B cell (primary cell): Measurements from ENCODE around the gene SDSL. TPM values are rescaled to one million over a fixed set of nuclear protein-coding genes. Genes with fewer than 3 reads are reported as not detected.

Experiments
- ATAC-seq: fragments of 200-7000 bp; cut with Tn5 transposase; one replicate; pipeline ENCODE4 v1.10.0; 2021; ENCODE audit warnings: low read depth, mild to moderate bottlenecking, moderate number of reproducible peaks, moderate library complexity
- CTCF ChIA-PET: fragments of 350-600 bp; sonication (Branson Sonifier 250); formaldehyde crosslinking; loops from one replicate; lab custom pipeline; 2021; ENCODE audit warnings: antibody characterized with exemption, inconsistent platforms; lab: Charles Lee
- POLR2A ChIA-PET: fragments of 350-600 bp; sonication (Branson Sonifier 250); formaldehyde crosslinking; loops from one replicate; lab custom pipeline; 2021; ENCODE audit warnings: antibody characterized with exemption; lab: Charles Lee
- DNase-seq: peaks from one replicate; pipeline ENCODE4 v3.0.0; 2013
- H2AFZ ChIP-seq: 2 replicates; pipeline ENCODE4 v1.6.1; 2012; ENCODE audit warnings: mild to moderate bottlenecking, low read depth, low read length; ENCODE audit not compliant: insufficient read depth, poor library complexity, severe bottlenecking
- H3K27ac ChIP-seq, 2 donors: 1 replicate in 1 of 2; 2 replicates in 1 of 2; pipeline ENCODE4 v1.5.1; 2012 to 2013; ENCODE audit warnings: low read length in 2 of 2, mild to moderate bottlenecking in 2 of 2, moderate library complexity in 1 of 2
- H3K27me3 ChIP-seq, 4 experiments: fragments of 200-600 bp in 1 of 4; sonication (generic) in 1 of 4; replicated peaks in 1 of 4; 1 replicate in 2 of 4; 2 replicates in 2 of 4; pipeline versions ENCODE4 v1.6.1 to v1.7.0; 2013 to 2016; ENCODE audit warnings: low read length in 3 of 4, mild to moderate bottlenecking in 2 of 4, mixed read lengths in 1 of 4, moderate library complexity in 1 of 4; ENCODE audit not compliant: insufficient read depth in 4 of 4, control insufficient read depth in 3 of 4; ENCODE audit errors: control extremely low read depth in 1 of 4
- H3K36me3 ChIP-seq, 2 experiments: replicated peaks in 1 of 2; 1 replicate in 1 of 2; 2 replicates in 1 of 2; pipeline versions ENCODE4 v1.6.1 to v1.7.1; 2013; ENCODE audit warnings: low read length in 1 of 2; ENCODE audit not compliant: insufficient read depth in 2 of 2, control insufficient read depth in 1 of 2; ENCODE audit errors: control extremely low read depth in 1 of 2, extremely low read depth in 1 of 2
- H3K4me1 ChIP-seq, 2 donors: fragments of 200-600 bp in 1 of 2; sonication (generic) in 1 of 2; 1 replicate in 1 of 2; 2 replicates in 1 of 2; pipeline versions ENCODE4 v1.5.1 to v1.6.1; 2013 to 2017; ENCODE audit warnings: low read length in 2 of 2; ENCODE audit not compliant: control insufficient read depth in 2 of 2, insufficient read depth in 2 of 2
- H3K4me2 ChIP-seq: replicated peaks from 2 replicates; pipeline ENCODE3; 2012; ENCODE audit warnings: mild to moderate bottlenecking, low read depth, low read length; ENCODE audit not compliant: poor library complexity, severe bottlenecking
- H3K4me3 ChIP-seq, 5 experiments: fragments of 200-600 bp in 1 of 5; sonication (generic) in 1 of 5; 1 replicate in 3 of 5; 2 replicates in 2 of 5; pipeline versions ENCODE4 v1.5.1 to v1.7.0; 2011 to 2016; ENCODE audit warnings: low read length in 4 of 5, mild to moderate bottlenecking in 4 of 5, low read depth in 2 of 5, control low read depth in 1 of 5, moderate library complexity in 1 of 5; ENCODE audit not compliant: insufficient read depth in 1 of 5; ENCODE audit errors: control extremely low read depth in 1 of 5, extremely low read depth in 1 of 5
- H3K79me2 ChIP-seq: fragments of 200-600 bp; sonication (generic); one replicate; pipeline ENCODE4 v1.6.0; 2016; ENCODE audit warnings: low read length; ENCODE audit not compliant: control insufficient read depth, insufficient read depth
- H3K9ac ChIP-seq: fragments of 200-600 bp; sonication (generic); 2 replicates; pipeline ENCODE4 v1.6.1; 2017; ENCODE audit warnings: mild to moderate bottlenecking, low read length, moderate library complexity
- H3K9me3 ChIP-seq, 3 donors: one replicate each; pipeline versions ENCODE4 v1.6.1 to v1.7.1; 2013; ENCODE audit warnings: low read length in 2 of 3; ENCODE audit not compliant: control insufficient read depth in 2 of 3, insufficient read depth in 1 of 3; ENCODE audit errors: control extremely low read depth in 1 of 3
- H4K20me1 ChIP-seq: 2 replicates; pipeline ENCODE4 v1.6.0; 2012; ENCODE audit warnings: mild to moderate bottlenecking, low read length; ENCODE audit not compliant: insufficient read depth, control insufficient read depth, poor library complexity, severe bottlenecking
- H3K27ac Mint-ChIP-seq: one replicate; pipeline ENCODE4 v1.8.0; 2021; ENCODE audit warnings: mixed read lengths
- H3K27me3 Mint-ChIP-seq: one replicate; pipeline ENCODE4 v1.8.0; 2021; ENCODE audit warnings: mixed read lengths
- H3K4me1 Mint-ChIP-seq: one replicate; pipeline ENCODE4 v1.8.0; 2021; ENCODE audit warnings: mixed read lengths
- H3K4me3 Mint-ChIP-seq: one replicate; pipeline ENCODE4 v1.8.0; 2021; ENCODE audit warnings: mixed read lengths
- H3K9me3 Mint-ChIP-seq: one replicate; pipeline ENCODE4 v1.8.0; 2022; ENCODE audit warnings: mixed read lengths; ENCODE audit not compliant: insufficient read depth
- CTCF ChIP-seq: fragments of 200-600 bp; IDR thresholded peaks from one replicate; pipeline ENCODE4 v1.8.0; 2022; ENCODE audit warnings: antibody characterized with exemption, mild to moderate bottlenecking
- EZH2 ChIP-seq: IDR thresholded peaks from 2 replicates; pipeline ENCODE4 v1.6.1; 2012; ENCODE audit warnings: borderline replicate concordance, low read depth, mild to moderate bottlenecking, moderate library complexity, low read length; ENCODE audit not compliant: insufficient read depth, poor library complexity, severe bottlenecking
- WGBS: methylation state at CpG from one replicate; pipeline ENCODE4 v1.1.5; 2013; ENCODE audit warnings: missing lambda C conversion rate; ENCODE audit not compliant: insufficient coverage; 5-methylcytosine and 5-hydroxymethylcytosine counted together
- intact Hi-C: fragments of 100-400 bp; cut with micrococcal nuclease; formaldehyde crosslinking; loops from one replicate; pipeline ENCODE4 v1.10.0; 2022
- polyA plus RNA-seq: library from polyadenylated mRNA; depleted of rRNA; stranded (reverse); fragments of >200 nt; gene quantifications from 2 replicates; pipeline ENCODE4 v1.2.3, GENCODE V29; 2012
- total RNA-seq, 2 donors: library from RNA; stranded (reverse); fragments of 120-200 nt in 1 of 2; gene quantifications; 1 replicate in 1 of 2; 2 replicates in 1 of 2; pipeline versions ENCODE4 v1.2.3 to v1.2.4, GENCODE V29; 2013 to 2022

The SDSL gene
- total and polyA plus RNA-seq, 2 donors (not counting 1 experiment from before 2014, with no cell fraction given) = 0.15 to 0.64 TPM

GRCh38 chr12:113466454-113467141 is 44.4 kb downstream of the SDSL start:
- H3K9ac ChIP-seq = peak overlapping the region; percentile 52
- DNase-seq (peak; percentile 25), ATAC-seq (no peak)
- H3K4me3 ChIP-seq = no peak overlapping the region
- H3K4me1 Mint-ChIP-seq = peaks cover 38% of the 10 kb centered on the region
- no peaks in the 10 kb centered on the region for H3K79me2 ChIP-seq
- CTCF ChIA-PET = no interaction called here
- peaks cover 53% of the 10 kb centered on the region for H3K27me3 Mint-ChIP-seq
- H3K9me3 ChIP-seq = peaks cover 0 to 57% (median 1%) of the 10 kb centered on the region in 3 donors
- whole genome bisulfite sequencing = 7% methylated on average over 26 of the region's 26 CpGs
- no peaks in the 10 kb centered on the region for H4K20me1 ChIP-seq
- peak overlapping the region; percentile 77 for H3K4me3 Mint-ChIP-seq
- POLR2A ChIA-PET = no interaction called here
- H3K4me2 ChIP-seq = peak overlapping the region; percentile 77
- no peak overlapping the region for H3K27ac ChIP-seq
- TF ChIP-seq CTCF = no peak
- TF ChIP-seq EZH2 = no peak
- H3K4me1 ChIP-seq = peaks cover 52 to 64% of the 10 kb centered on the region in 2 donors
- intact Hi-C loops = no loop called here
- no peaks in the 10 kb centered on the region for H3K36me3 ChIP-seq
- H3K9me3 Mint-ChIP-seq = no peaks in the 10 kb centered on the region
- peak overlapping the region; percentile 55 for H3K27ac Mint-ChIP-seq
- peaks cover 0 to 99% (median 63%) of the 10 kb centered on the region in 4 experiments for H3K27me3 ChIP-seq
- H2AFZ ChIP-seq = peak overlapping the region; percentile 49

- H3K4me3 Mint-ChIP-seq = peak overlapping the region; percentile 77
These were observed 44.9 kb downstream of the SDSL start for GRCh38 chr12:113467142-113467501.

More at GRCh38 chr12:113467142-113467501, 44.9 kb downstream of the SDSL start:
- Mint-ChIP-seq H3K27me3 (peaks cover 53% of the 10 kb centered on the region), H3K4me1 (peaks cover 41% of the 10 kb centered on the region), H3K9me3 (no peaks in the 10 kb centered on the region), H3K27ac (peak overlapping the region; percentile 55)
- Histone ChIP-seq H2AFZ (peak overlapping the region; percentile 49), H3K27ac (no peak overlapping the region), H3K4me3 (peak overlapping the region in 4 of 5 experiments; percentile 15 to 49 (median 40)), H3K36me3 (no peaks in the 10 kb centered on the region), H3K4me2 (peak overlapping the region; percentile 77), H4K20me1 (no peaks in the 10 kb centered on the region), H3K4me1 (peaks cover 52 to 64% of the 10 kb centered on the region in 2 donors), H3K9me3 (peaks cover 0 to 55% (median 0%) of the 10 kb centered on the region in 3 donors), H3K79me2 (no peaks in the 10 kb centered on the region), H3K9ac (peak overlapping the region; percentile 52), H3K27me3 (peaks cover 0 to 98% (median 60%) of the 10 kb centered on the region in 4 experiments)
- DNase-seq (peak; percentile 30), ATAC-seq (peak; percentile 13)
- ChIA-PET POLR2A (no interaction called here), CTCF (no interaction called here)
- intact Hi-C loops = no loop called here
- TF ChIP-seq CTCF (no peak), EZH2 (no peak)
- WGBS = 8% methylated on average over 31 of the region's 31 CpGs
